Epithelial cell of proximal tubule (primary cell): ENCODE measurements around the gene KCNT2. TPM values are rescaled to one million over a fixed set of nuclear protein-coding genes. Genes with fewer than 3 reads are reported as not detected.

ENCODE experiments used
- DNase-seq: peaks from one replicate; pipeline ENCODE4 v3.0.0-alpha.2; 2011; ENCODE audit warnings: low read depth
- H3K4me3 ChIP-seq: 2 replicates; pipeline ENCODE4 v1.5.1; 2011; ENCODE audit warnings: low read depth, mild to moderate bottlenecking, low read length
- total RNA-seq: library from RNA; depleted of rRNA; stranded (reverse); fragments of >200 nt; gene quantifications from 2 replicates; pipeline ENCODE4 v1.2.3, GENCODE V29; 2015
- TF ChIP-seq, protein P1 (sequence below): conservative IDR thresholded peaks from 2 replicates; pipeline ENCODE4 v1.5.1; 2012; ENCODE audit warnings: low read depth, mild to moderate bottlenecking, low read length

Gene KCNT2
- total RNA-seq, 1 donor from 2014 or later, result 1.7 TPM

DNA sequence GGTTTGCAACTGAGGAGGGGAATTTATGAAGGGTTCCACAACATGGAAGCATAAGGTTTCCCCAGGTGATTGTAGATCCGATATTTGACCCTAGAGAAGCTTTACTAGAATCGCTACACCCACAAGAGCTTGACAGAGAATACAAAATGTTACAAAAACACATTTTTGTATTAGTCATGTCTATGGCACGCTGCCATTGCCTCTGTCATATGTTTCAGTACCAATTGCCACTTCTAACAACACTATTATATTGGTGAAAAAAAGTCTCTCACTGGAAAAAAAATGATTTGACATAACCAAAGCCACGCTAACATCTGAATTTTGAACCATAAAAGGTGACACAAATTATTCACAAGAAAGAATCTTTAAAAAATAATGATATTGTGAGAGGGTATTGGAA is 214.5 kb downstream of the KCNT2 start:
- no peak overlapping the region for H3K4me3 ChIP-seq
- DNase-seq, result no peak
- TF ChIP-seq, protein P1, sequence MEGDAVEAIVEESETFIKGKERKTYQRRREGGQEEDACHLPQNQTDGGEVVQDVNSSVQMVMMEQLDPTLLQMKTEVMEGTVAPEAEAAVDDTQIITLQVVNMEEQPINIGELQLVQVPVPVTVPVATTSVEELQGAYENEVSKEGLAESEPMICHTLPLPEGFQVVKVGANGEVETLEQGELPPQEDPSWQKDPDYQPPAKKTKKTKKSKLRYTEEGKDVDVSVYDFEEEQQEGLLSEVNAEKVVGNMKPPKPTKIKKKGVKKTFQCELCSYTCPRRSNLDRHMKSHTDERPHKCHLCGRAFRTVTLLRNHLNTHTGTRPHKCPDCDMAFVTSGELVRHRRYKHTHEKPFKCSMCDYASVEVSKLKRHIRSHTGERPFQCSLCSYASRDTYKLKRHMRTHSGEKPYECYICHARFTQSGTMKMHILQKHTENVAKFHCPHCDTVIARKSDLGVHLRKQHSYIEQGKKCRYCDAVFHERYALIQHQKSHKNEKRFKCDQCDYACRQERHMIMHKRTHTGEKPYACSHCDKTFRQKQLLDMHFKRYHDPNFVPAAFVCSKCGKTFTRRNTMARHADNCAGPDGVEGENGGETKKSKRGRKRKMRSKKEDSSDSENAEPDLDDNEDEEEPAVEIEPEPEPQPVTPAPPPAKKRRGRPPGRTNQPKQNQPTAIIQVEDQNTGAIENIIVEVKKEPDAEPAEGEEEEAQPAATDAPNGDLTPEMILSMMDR, result no peak

- TF ChIP-seq, protein P1, result no peak
- DNase-seq, result no peak
- H3K4me3 ChIP-seq, result no peak overlapping the region
Observed at GRCh38 chr1:196393282-196393681, 215.0 kb downstream of the KCNT2 start.

- H3K4me3 ChIP-seq, result no peak overlapping the region
Observed at GRCh38 chr1:196387766-196388165, 220.5 kb downstream of the KCNT2 start.

DNA sequence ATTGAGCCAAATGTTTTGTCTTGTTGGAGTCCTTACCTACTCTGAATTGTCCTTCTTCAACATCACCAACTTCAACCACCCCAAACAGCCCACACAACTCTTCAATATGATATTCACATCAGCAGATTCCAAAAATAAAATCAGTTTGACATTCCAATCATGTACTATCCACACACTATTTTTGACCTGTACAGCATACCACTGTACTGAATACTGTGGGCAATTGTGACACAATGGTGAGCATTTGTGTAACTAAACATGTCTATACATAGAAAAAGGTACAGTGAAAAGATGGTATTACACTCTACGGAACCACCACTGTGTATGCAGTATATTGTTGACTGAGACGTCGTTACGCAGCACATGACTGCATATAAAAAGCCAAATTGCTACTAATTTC is 223.1 kb downstream of the KCNT2 start:
- TF ChIP-seq, protein P1, result no peak
- H3K4me3 ChIP-seq, result no peak overlapping the region
- DNase-seq, result no peak

More at GRCh38 chr1:196387766-196388165, 220.5 kb downstream of the KCNT2 start:
- TF ChIP-seq, protein P1, result no peak
- no peak for DNase-seq

DNA sequence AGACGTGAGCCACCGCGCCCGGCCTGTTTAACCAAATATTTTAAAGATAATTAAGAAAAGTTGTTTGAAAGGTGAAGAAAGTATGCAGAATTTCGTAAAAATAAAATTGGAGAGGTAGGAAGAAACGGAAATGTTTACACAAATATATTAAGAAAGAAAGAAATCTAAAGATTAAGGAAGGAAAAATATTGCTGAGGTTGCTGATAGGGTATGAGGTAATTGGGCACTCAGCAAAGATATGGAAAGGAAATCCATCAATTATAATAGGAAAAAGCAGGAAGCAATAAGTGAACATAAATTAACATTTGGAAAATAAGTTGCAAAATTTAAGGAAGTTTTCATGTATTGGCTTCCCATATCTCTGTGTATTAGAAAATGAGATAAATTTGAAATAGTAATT is 225.9 kb downstream of the KCNT2 start:
- TF ChIP-seq, protein P1, result no peak
- no peak overlapping the region for H3K4me3 ChIP-seq
- no peak for DNase-seq

DNA sequence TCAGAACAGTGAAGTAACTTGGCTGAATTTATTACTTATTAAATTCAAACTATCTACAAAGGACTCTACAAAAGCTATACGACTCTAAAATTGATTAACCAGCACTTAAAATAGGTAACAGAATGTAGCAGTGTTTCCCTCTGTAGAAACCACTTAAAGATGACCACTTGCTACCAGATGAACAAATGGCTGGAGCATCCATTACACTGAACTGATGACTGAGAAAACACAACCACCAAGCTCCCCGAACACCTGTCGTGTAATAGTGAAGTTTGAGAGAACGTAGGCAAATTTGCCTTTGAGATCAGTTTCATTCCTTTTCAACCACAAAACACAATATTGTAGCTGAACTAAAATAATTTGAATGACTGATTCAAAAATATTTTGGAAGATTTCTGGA is 226.7 kb downstream of the KCNT2 start:
- DNase-seq, result no peak
- TF ChIP-seq, protein P1, result no peak
- H3K4me3 ChIP-seq, result no peak overlapping the region

- DNase-seq, result no peak
- TF ChIP-seq, protein P1, result no peak
- H3K4me3 ChIP-seq, result no peak overlapping the region
Observed at GRCh38 chr1:196380316-196380715, 227.9 kb downstream of the KCNT2 start.
